Stimulated activated naive CD8-positive, alpha-beta T cell treated with anti-CD3 and anti-CD28 coated beads, Interleukin-15, Interleukin-2, amounts not matched to agents 100 ng/mL and 50 ng/mL, for 24 hours (primary cell): Measurements from ENCODE around the gene PTPN22.
A peak's percentile ranks its signal among the peaks of the same experiment; 100 is the strongest.
"Not testable (repeated sequence)": the region's sequence is repeated elsewhere in the genome, so short reads cannot be mapped to it uniquely, and the experiment has no call there.

Experiments used
- H3K27ac Mint-ChIP-seq: one replicate; pipeline ENCODE4 v1.8.0; 2021; ENCODE audit warnings: mild to moderate bottlenecking, mixed read lengths
- H3K27me3 Mint-ChIP-seq: one replicate; pipeline ENCODE4 v1.8.0; 2021; ENCODE audit warnings: mixed read lengths
- H3K36me3 Mint-ChIP-seq: one replicate; pipeline ENCODE4 v1.8.0; 2021; ENCODE audit warnings: low read depth, mixed read lengths
- H3K4me1 Mint-ChIP-seq: one replicate; pipeline ENCODE4 v1.8.0; 2021; ENCODE audit warnings: low read depth, mixed read lengths
- H3K4me3 Mint-ChIP-seq: one replicate; pipeline ENCODE4 v1.8.0; 2021; ENCODE audit warnings: mild to moderate bottlenecking, mixed read lengths
- H3K9me3 Mint-ChIP-seq: one replicate; pipeline ENCODE4 v1.8.0; 2021; ENCODE audit warnings: mixed read lengths

The PTPN22 gene

GRCh38 chr1:113872219-113872935 lies 865 bp upstream of the PTPN22 start:
- Mint-ChIP-seq H3K4me3 (peak overlapping the region; percentile 95), H3K36me3 (peaks cover 34% of the 10 kb centered on the region), H3K27me3 (no peaks in the 10 kb centered on the region), H3K27ac (peak overlapping the region; percentile 99), H3K4me1 (peaks cover 81% of the 10 kb centered on the region), H3K9me3 (no peaks in the 10 kb centered on the region)

DNA sequence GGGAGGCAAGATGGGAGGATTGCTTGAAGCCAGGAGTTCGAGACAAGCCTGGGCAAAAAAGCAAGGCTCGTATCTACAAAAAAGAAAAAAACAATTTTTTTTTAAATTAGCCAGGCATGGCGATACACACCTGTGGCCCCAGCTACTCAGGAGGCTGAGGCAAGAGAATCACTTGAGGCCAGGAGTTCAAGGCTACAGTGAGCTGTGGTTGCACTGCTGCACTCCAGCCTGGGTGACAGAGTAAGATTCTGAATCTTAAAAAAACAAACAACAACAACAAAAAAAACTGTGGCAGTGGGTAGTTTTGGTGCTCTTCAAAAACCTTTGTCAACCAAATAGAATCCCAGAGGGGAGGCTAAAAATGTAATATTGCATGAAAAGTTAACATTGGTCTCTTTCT lies 734 bp downstream of the PTPN22 start:
- Mint-ChIP-seq H3K4me1 (peaks cover 87% of the 10 kb centered on the region), H3K4me3 (peak overlapping the region; percentile 95), H3K36me3 (peaks cover 44% of the 10 kb centered on the region), H3K9me3 (no peaks in the 10 kb centered on the region), H3K27ac (peak overlapping the region; percentile 99), H3K27me3 (no peaks in the 10 kb centered on the region)

DNA sequence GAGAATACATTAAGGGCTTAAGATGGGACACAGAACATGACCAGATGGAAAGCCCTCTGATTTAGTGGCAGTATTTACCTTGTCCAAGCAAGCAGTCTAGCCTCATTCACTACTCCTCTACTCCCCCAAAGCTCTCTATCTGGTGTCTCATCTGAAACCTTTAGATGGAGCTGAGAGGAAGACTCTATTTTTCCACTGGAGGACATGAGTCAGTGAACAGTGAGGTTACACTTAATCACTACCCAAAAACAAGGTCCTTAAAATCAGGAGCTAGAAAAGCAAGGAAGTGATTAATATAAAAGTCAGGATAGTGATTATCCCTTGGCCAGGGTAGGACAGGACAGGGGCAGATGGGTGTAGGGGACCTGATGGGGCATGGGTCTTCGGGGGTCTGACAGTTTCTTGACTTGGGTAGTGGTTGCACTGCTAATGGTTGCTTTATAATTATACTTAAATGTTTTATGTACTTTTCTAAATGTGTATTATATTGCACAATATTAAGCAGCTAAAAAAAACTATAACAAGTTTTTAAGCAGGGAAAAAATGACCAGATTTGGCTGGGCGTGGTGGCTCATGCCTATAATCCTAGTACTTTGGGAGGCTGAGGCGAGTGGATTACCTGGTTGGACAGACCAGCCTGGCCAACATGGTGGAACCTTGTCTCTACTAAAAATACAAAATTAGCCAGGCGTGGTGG lies 3.0 kb downstream of the PTPN22 start:
- peak overlapping the region; percentile 99 for H3K27ac Mint-ChIP-seq
- H3K36me3 Mint-ChIP-seq, result peaks cover 64% of the 10 kb centered on the region
- H3K4me1 Mint-ChIP-seq, result peaks cover 76% of the 10 kb centered on the region
- H3K27me3 Mint-ChIP-seq, result no peaks in the 10 kb centered on the region
- H3K9me3 Mint-ChIP-seq, result no peaks in the 10 kb centered on the region
- peak overlapping the region; percentile 95 for H3K4me3 Mint-ChIP-seq

DNA sequence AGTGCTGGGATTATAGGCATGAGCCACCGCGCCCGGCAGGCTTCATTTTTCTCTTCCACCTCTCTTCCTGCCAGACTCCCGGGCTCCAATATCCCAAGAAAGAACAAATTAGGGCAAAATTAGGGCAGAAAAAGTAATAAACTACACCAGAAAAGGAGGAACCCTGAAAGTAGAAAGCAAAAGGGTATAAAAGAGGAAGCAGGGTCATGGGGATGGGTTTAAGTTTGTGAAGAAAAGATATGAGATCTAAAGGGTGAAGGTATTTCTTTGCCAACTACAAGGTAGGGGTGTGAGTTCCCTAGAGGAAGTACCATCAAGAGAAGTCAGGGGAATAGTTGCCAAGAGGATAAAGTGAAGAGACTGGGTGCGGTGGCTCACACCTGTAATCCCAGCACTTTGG lies 9.9 kb downstream of the PTPN22 start:
- H3K27me3 Mint-ChIP-seq, result no peaks in the 10 kb centered on the region
- peaks cover 71% of the 10 kb centered on the region for H3K36me3 Mint-ChIP-seq
- H3K4me3 Mint-ChIP-seq, result no peak overlapping the region
- H3K4me1 Mint-ChIP-seq, result peaks cover 66% of the 10 kb centered on the region
- no peaks in the 10 kb centered on the region for H3K9me3 Mint-ChIP-seq
- H3K27ac Mint-ChIP-seq, result peak overlapping the region; percentile 13

DNA sequence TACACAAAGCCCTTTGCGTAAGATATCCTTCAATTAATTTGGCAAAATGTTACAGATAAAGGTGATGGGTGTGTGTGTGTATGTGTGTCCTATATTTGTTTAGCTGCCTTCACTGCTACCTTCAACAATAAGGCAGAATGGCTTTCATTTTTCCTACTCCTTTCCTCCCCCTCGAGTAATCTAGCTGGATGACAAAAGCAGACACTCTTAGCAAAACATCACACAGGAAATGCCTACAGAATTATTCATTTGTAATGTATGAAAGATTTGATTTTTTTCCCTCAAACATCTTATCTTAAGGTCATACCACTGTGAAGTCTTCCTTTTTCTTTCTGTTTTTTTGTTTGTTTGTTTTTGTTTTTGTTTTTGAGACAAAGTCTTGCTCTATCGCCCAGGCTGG lies 10.6 kb downstream of the PTPN22 start:
- Mint-ChIP-seq H3K36me3 (peaks cover 74% of the 10 kb centered on the region), H3K4me1 (peaks cover 60% of the 10 kb centered on the region), H3K27ac (peak overlapping the region; percentile 0), H3K4me3 (no peak overlapping the region), H3K9me3 (no peaks in the 10 kb centered on the region), H3K27me3 (no peaks in the 10 kb centered on the region)

DNA sequence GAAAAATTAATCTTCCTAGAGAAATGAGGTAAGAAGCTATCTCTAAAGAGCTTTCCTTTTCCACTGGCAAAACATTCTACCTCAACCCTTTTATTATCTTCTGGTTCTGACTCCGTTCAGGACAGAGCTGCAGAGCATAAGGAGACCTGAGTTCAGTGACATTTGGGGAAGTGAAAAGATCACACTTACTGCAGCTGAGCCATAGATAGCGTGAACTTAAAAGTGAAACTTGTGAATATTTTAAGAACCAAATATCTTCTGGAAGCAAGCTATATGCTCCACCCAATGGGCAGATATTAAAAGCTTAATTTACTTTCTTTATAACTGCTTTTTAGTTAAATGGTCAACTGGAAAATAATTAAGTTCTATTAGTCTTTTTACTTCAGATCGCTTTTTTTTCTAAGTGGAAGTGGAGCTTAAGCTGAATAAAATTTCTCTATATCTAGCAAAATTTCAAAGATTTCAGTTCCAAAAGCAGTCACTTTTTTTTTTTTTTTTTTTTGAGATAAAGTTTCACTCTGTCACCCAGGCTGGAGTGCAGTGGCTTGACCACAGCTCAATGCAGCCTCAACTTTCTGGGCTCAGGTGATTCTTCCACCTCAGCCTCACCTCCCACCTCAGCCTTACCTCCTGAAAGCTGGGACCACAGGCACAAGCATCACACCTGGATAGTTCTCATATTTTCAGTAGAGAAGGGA lies 11.9 kb downstream of the PTPN22 start:
- Mint-ChIP-seq H3K4me1 (peaks cover 51% of the 10 kb centered on the region), H3K4me3 (peak overlapping the region; percentile 42), H3K36me3 (peaks cover 71% of the 10 kb centered on the region), H3K27ac (peak overlapping the region; percentile 64), H3K9me3 (no peaks in the 10 kb centered on the region), H3K27me3 (no peaks in the 10 kb centered on the region)

DNA sequence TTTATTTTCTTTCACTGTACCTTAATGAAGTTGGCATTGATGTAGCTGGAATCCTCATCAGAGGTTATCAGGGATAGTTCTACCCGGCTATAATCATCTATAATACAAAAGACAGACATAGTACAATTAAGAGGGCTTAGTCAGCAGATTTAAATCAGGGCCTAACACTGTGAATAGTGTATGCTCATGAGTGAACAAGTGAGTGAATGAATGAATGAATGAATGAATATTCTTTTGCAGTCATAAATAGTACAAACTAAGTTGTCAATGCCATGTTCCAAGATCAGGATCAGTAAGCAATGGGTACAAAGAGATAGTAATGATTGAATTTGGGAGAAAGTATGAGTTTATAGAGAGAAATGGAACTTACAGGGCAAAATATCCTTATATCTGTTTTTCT lies 12.5 kb downstream of the PTPN22 start:
- Mint-ChIP-seq H3K4me3 (peak overlapping the region; percentile 24), H3K9me3 (no peaks in the 10 kb centered on the region), H3K27me3 (no peaks in the 10 kb centered on the region), H3K4me1 (peaks cover 57% of the 10 kb centered on the region), H3K36me3 (peaks cover 73% of the 10 kb centered on the region), H3K27ac (no peak overlapping the region)

DNA sequence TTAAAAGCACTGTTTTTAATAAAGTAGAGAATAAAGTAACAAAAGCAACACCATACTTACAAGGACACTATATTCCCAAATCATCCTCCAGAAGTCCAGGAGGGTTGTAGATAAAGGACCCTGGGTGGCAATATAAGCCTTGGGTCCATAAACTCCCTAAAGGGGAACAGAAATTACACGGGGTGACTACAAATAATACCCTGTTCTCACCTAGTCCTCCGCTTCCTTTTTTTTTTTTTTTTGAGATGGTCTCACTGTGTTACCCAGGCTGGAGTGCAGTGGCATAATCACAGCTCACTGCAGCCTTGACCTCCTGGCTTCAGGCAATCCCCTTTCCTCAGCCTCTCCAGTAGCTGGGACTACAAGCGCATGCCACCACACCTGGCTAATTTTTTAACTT lies 13.1 kb downstream of the PTPN22 start:
- peaks cover 56% of the 10 kb centered on the region for H3K4me1 Mint-ChIP-seq
- peaks cover 69% of the 10 kb centered on the region for H3K36me3 Mint-ChIP-seq
- no peaks in the 10 kb centered on the region for H3K9me3 Mint-ChIP-seq
- no peaks in the 10 kb centered on the region for H3K27me3 Mint-ChIP-seq
- H3K27ac Mint-ChIP-seq, result no peak overlapping the region
- H3K4me3 Mint-ChIP-seq, result no peak overlapping the region

DNA sequence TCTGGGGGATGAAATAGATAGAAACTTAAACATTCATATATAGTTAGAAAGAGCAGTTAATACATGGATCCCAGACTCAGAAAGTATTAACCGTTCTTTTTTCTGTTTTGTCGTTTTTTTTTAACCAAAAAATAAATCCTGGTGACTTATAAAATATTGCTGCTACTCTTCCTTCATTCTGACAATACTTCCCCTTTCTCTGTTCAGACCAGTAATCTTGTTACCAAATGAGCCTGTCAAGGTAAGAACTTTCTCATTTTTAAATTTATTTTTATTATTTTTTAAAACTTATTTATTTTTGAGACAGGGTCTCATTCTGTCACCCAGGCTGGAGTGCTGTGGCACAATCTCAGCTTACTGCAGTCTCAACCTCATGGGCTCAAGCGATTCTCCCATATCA lies 13.7 kb downstream of the PTPN22 start:
- H3K27ac Mint-ChIP-seq, result no peak overlapping the region
- no peaks in the 10 kb centered on the region for H3K9me3 Mint-ChIP-seq
- peaks cover 52% of the 10 kb centered on the region for H3K4me1 Mint-ChIP-seq
- peaks cover 64% of the 10 kb centered on the region for H3K36me3 Mint-ChIP-seq
- no peak overlapping the region for H3K4me3 Mint-ChIP-seq
- H3K27me3 Mint-ChIP-seq, result no peaks in the 10 kb centered on the region

GRCh38 chr1:113856401-113856790 lies 15.1 kb downstream of the PTPN22 start:
- no peaks in the 10 kb centered on the region for H3K9me3 Mint-ChIP-seq
- H3K27me3 Mint-ChIP-seq, result no peaks in the 10 kb centered on the region
- no peak overlapping the region for H3K4me3 Mint-ChIP-seq
- H3K27ac Mint-ChIP-seq, result no peak overlapping the region
- peaks cover 49% of the 10 kb centered on the region for H3K4me1 Mint-ChIP-seq
- H3K36me3 Mint-ChIP-seq, result peaks cover 68% of the 10 kb centered on the region

- H3K4me3 Mint-ChIP-seq, result no peak overlapping the region
- H3K4me1 Mint-ChIP-seq, result peaks cover 50% of the 10 kb centered on the region
- H3K36me3 Mint-ChIP-seq, result peaks cover 69% of the 10 kb centered on the region
- no peak overlapping the region for H3K27ac Mint-ChIP-seq
- no peaks in the 10 kb centered on the region for H3K27me3 Mint-ChIP-seq
- H3K9me3 Mint-ChIP-seq, result no peaks in the 10 kb centered on the region
Observed at GRCh38 chr1:113855630-113856400, 15.7 kb downstream of the PTPN22 start.

GRCh38 chr1:113854234-113854633 lies 17.3 kb downstream of the PTPN22 start:
- Mint-ChIP-seq H3K4me3 (no peak overlapping the region), H3K36me3 (peaks cover 75% of the 10 kb centered on the region), H3K27ac (peak overlapping the region; percentile 9), H3K27me3 (no peaks in the 10 kb centered on the region), H3K4me1 (peaks cover 44% of the 10 kb centered on the region), H3K9me3 (no peaks in the 10 kb centered on the region)

GRCh38 chr1:113852694-113853093 lies 18.8 kb downstream of the PTPN22 start:
- peaks cover 36% of the 10 kb centered on the region for H3K4me1 Mint-ChIP-seq
- H3K27me3 Mint-ChIP-seq, H3K27ac Mint-ChIP-seq, H3K9me3 Mint-ChIP-seq, H3K4me3 Mint-ChIP-seq: not testable (repeated sequence)
- H3K36me3 Mint-ChIP-seq, result peaks cover 76% of the 10 kb centered on the region

DNA sequence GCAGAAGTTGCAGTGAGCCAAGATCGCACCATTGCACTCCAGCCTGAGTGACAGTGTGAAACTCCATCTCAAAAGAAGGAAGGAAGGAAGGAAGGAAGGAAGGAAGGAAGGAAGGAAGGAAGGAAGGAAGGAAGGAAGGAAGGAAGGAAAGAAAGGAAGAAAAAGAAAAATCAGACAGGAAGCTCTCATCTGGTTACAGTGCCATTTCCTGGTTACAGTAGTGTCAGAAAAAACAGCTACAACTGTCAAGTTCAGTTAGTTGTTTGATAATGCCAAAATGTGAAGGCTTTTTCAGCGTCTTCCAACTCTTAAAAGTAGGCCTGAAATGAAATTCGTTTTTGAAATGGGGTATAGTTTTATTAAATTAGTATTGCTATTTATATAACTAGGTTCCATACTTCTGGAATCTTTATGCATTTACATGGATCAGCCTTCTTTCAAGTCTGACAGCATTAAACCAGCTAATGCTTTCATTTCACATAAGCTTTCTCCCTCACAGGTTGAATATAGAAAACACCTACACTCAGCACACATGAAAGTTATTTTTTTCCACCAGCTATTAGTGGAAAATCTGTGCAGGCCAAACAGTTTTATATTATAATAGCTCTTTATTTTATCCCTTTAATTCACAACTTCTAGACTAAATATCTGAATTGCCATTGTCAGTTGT lies 21.2 kb downstream of the PTPN22 start:
- peaks cover 34% of the 10 kb centered on the region for H3K4me1 Mint-ChIP-seq
- no peaks in the 10 kb centered on the region for H3K9me3 Mint-ChIP-seq
- H3K27me3 Mint-ChIP-seq, result no peaks in the 10 kb centered on the region
- peak overlapping the region; percentile 76 for H3K27ac Mint-ChIP-seq
- H3K4me3 Mint-ChIP-seq, result no peak overlapping the region
- H3K36me3 Mint-ChIP-seq, result peaks cover 76% of the 10 kb centered on the region
